Mesenchymal stem cell (in vitro differentiated cells and primary cell): ENCODE results near the gene LMF1.

Source experiments
- DNase-seq: peaks from one replicate; pipeline ENCODE4 v3.0.0-alpha.2; 2013
- H2AFZ ChIP-seq: one replicate; pipeline ENCODE4 v1.6.1; 2013; ENCODE audit warnings: low read depth, mild to moderate bottlenecking, control low read depth, inconsistent platforms, low read length, moderate library complexity
- H2AK5ac ChIP-seq: 2 replicates; pipeline ENCODE4 v1.6.1; 2013; ENCODE audit warnings: low read length, moderate library complexity, mild to moderate bottlenecking, inconsistent platforms; ENCODE audit not compliant: severe bottlenecking
- H2BK120ac ChIP-seq: one replicate; pipeline ENCODE4 v1.6.1; 2013; ENCODE audit warnings: low read depth, mild to moderate bottlenecking, inconsistent platforms, low read length, moderate library complexity
- H2BK12ac ChIP-seq, 2 experiments: one replicate each; pipeline ENCODE4 v1.6.1; 2013; ENCODE audit warnings: inconsistent platforms in 2 of 2, low read length in 2 of 2, mild to moderate bottlenecking in 2 of 2, moderate library complexity in 2 of 2, control low read depth in 1 of 2
- H2BK15ac ChIP-seq: one replicate; pipeline ENCODE4 v1.6.1; 2013; ENCODE audit warnings: mild to moderate bottlenecking, low read depth, inconsistent platforms; ENCODE audit not compliant: poor library complexity, severe bottlenecking
- H2BK5ac ChIP-seq: 2 replicates; pipeline ENCODE4 v1.6.1; 2013; ENCODE audit warnings: low read depth, mild to moderate bottlenecking, low read length, control low read depth, inconsistent platforms; ENCODE audit not compliant: poor library complexity, severe bottlenecking
- H3K14ac ChIP-seq, 2 experiments: one replicate each; pipeline ENCODE4 v1.6.1; 2013; ENCODE audit warnings: inconsistent platforms in 2 of 2, low read length in 2 of 2, control low read depth in 1 of 2, mild to moderate bottlenecking in 1 of 2, moderate library complexity in 1 of 2
- H3K18ac ChIP-seq, 2 experiments: one replicate each; pipeline ENCODE4 v1.6.1; 2013; ENCODE audit warnings: inconsistent platforms in 2 of 2, low read length in 2 of 2, control low read depth in 1 of 2, low read depth in 1 of 2, mild to moderate bottlenecking in 1 of 2
- H3K23ac ChIP-seq, 2 experiments: one replicate each; pipeline ENCODE4 v1.6.1; 2013; ENCODE audit warnings: inconsistent platforms in 2 of 2, low read length in 2 of 2, mild to moderate bottlenecking in 2 of 2, moderate library complexity in 2 of 2, control low read depth in 1 of 2
- H3K27ac ChIP-seq: 2 replicates; pipeline ENCODE4 v1.5.1; 2013; ENCODE audit warnings: mild to moderate bottlenecking, moderate library complexity, low read length, control low read depth, inconsistent platforms; ENCODE audit not compliant: poor library complexity, severe bottlenecking
- H3K27me3 ChIP-seq, 2 experiments: 2 replicates each; pipeline versions ENCODE4 v1.6.1 to v1.7.0; 2013; ENCODE audit warnings: low read length in 2 of 2, mild to moderate bottlenecking in 2 of 2, moderate library complexity in 2 of 2, control low read depth in 1 of 2, inconsistent platforms in 1 of 2; ENCODE audit not compliant: control insufficient read depth in 1 of 2, insufficient read depth in 1 of 2
- H3K36me3 ChIP-seq, 2 experiments: 2 replicates each; pipeline versions ENCODE4 v1.6.1 to v1.7.0; 2013; ENCODE audit warnings: low read length in 2 of 2, control low read depth in 1 of 2, inconsistent platforms in 1 of 2, low read depth in 1 of 2, mild to moderate bottlenecking in 1 of 2; ENCODE audit not compliant: insufficient read depth in 2 of 2, control insufficient read depth in 1 of 2
- H3K4ac ChIP-seq, 2 experiments: one replicate each; pipeline ENCODE4 v1.6.1; 2013; ENCODE audit warnings: inconsistent platforms in 2 of 2, low read length in 2 of 2, mild to moderate bottlenecking in 2 of 2, moderate library complexity in 2 of 2, control low read depth in 1 of 2, low read depth in 1 of 2
- H3K4me1 ChIP-seq: 2 replicates; pipeline ENCODE4 v1.6.1; 2013; ENCODE audit warnings: low read depth, low read length, control low read depth; ENCODE audit not compliant: control insufficient read depth, insufficient read depth
- H3K4me2 ChIP-seq: 2 replicates; pipeline ENCODE4 v1.6.1; 2013; ENCODE audit warnings: low read length, mild to moderate bottlenecking, inconsistent platforms; ENCODE audit not compliant: poor library complexity, severe bottlenecking
- H3K4me3 ChIP-seq, 2 experiments: 2 replicates each; pipeline versions ENCODE4 v1.5.1 to v1.7.0; 2013; ENCODE audit warnings: low read length in 2 of 2, mild to moderate bottlenecking in 2 of 2, control low read depth in 1 of 2, low read depth in 1 of 2; ENCODE audit not compliant: insufficient read depth in 1 of 2
- H3K79me1 ChIP-seq: replicated peaks from 2 replicates; pipeline ENCODE4 v1.6.1; 2013; ENCODE audit warnings: mild to moderate bottlenecking, control low read depth, low read length, inconsistent platforms; ENCODE audit not compliant: poor library complexity, severe bottlenecking
- H3K9ac ChIP-seq: 2 replicates; pipeline ENCODE4 v1.7.0; 2013; ENCODE audit warnings: mild to moderate bottlenecking, low read length, moderate library complexity
- H3K9me3 ChIP-seq: 2 replicates; pipeline ENCODE4 v1.7.0; 2013; ENCODE audit warnings: mild to moderate bottlenecking, low read length; ENCODE audit not compliant: control insufficient read depth
- H4K8ac ChIP-seq: one replicate; pipeline ENCODE4 v1.6.1; 2013; ENCODE audit warnings: inconsistent platforms, mild to moderate bottlenecking, low read length, moderate library complexity
- H4K91ac ChIP-seq: one replicate; pipeline ENCODE4 v1.6.1; 2013; ENCODE audit warnings: mild to moderate bottlenecking, low read length, inconsistent platforms
- WGBS: methylation state at CpG from one replicate; pipeline ENCODE4 v1.1.7; 2013; ENCODE audit warnings: mixed read lengths; 5-methylcytosine and 5-hydroxymethylcytosine counted together

Gene LMF1

GRCh38 chr16:818592-818991, 152.2 kb downstream of the LMF1 start:
- H3K27ac ChIP-seq: no peak overlapping the region
- no peak overlapping the region for H3K9ac ChIP-seq
- no peaks in the 10 kb centered on the region for H3K36me3 ChIP-seq
- no peak overlapping the region for H2AFZ ChIP-seq
- H3K23ac ChIP-seq: no peak overlapping the region
- H4K91ac ChIP-seq: no peak overlapping the region
- H4K8ac ChIP-seq: no peak overlapping the region
- WGBS: 78% methylated on average over 1 of the region's 2 CpGs
- H3K4me1 ChIP-seq: peaks cover 17% of the 10 kb centered on the region
- H3K79me1 ChIP-seq: no peaks in the 10 kb centered on the region
- H2AK5ac ChIP-seq: no peak overlapping the region
- H3K4me3 ChIP-seq: no peak overlapping the region
- H2BK120ac ChIP-seq: no peak overlapping the region
- no peak overlapping the region for H3K4ac ChIP-seq
- peaks cover 0 to 65% of the 10 kb centered on the region in 2 experiments for H3K27me3 ChIP-seq
- no peak overlapping the region for H2BK5ac ChIP-seq
- no peak overlapping the region for H3K18ac ChIP-seq
- peaks cover 5% of the 10 kb centered on the region for H3K9me3 ChIP-seq
- H2BK15ac ChIP-seq: no peak overlapping the region
- DNase-seq: no peak
- no peak overlapping the region for H3K14ac ChIP-seq
- no peak overlapping the region for H3K4me2 ChIP-seq
- no peak overlapping the region for H2BK12ac ChIP-seq

GRCh38 chr16:818132-818531, 152.7 kb downstream of the LMF1 start:
- no peak overlapping the region for H3K18ac ChIP-seq
- H3K79me1 ChIP-seq: no peaks in the 10 kb centered on the region
- WGBS: 82% methylated on average over 8 of the region's 8 CpGs
- no peak overlapping the region for H3K9ac ChIP-seq
- H2AFZ ChIP-seq: no peak overlapping the region
- no peak overlapping the region for H2BK15ac ChIP-seq
- no peak for DNase-seq
- H4K91ac ChIP-seq: no peak overlapping the region
- no peak overlapping the region for H2BK120ac ChIP-seq
- no peak overlapping the region for H2AK5ac ChIP-seq
- H3K9me3 ChIP-seq: peaks cover 5% of the 10 kb centered on the region
- no peak overlapping the region for H3K4me2 ChIP-seq
- no peak overlapping the region for H3K4me3 ChIP-seq
- H3K23ac ChIP-seq: no peak overlapping the region
- peaks cover 0 to 3% of the 10 kb centered on the region in 2 experiments for H3K36me3 ChIP-seq
- H3K27ac ChIP-seq: no peak overlapping the region
- H3K4ac ChIP-seq: no peak overlapping the region
- no peak overlapping the region for H2BK5ac ChIP-seq
- H3K4me1 ChIP-seq: peaks cover 22% of the 10 kb centered on the region
- no peak overlapping the region for H4K8ac ChIP-seq
- peaks cover 3 to 65% of the 10 kb centered on the region in 2 experiments for H3K27me3 ChIP-seq
- H2BK12ac ChIP-seq: no peak overlapping the region
- H3K14ac ChIP-seq: no peak overlapping the region

- Histone ChIP-seq H2BK12ac (no peak overlapping the region), H3K79me1 (no peaks in the 10 kb centered on the region), H3K14ac (no peak overlapping the region), H3K4ac (no peak overlapping the region), H2BK120ac (no peak overlapping the region), H3K36me3 (peaks cover 0 to 4% of the 10 kb centered on the region in 2 experiments), H4K91ac (no peak overlapping the region), H3K4me3 (no peak overlapping the region), H2BK15ac (no peak overlapping the region), H3K4me2 (no peak overlapping the region), H3K9me3 (peaks cover 7% of the 10 kb centered on the region), H2BK5ac (no peak overlapping the region), H3K18ac (no peak overlapping the region), H2AK5ac (no peak overlapping the region), H2AFZ (no peak overlapping the region), H3K27ac (no peak overlapping the region), H3K27me3 (peaks cover 7 to 62% of the 10 kb centered on the region in 2 experiments), H3K9ac (no peak overlapping the region), H4K8ac (no peak overlapping the region), H3K4me1 (peaks cover 20% of the 10 kb centered on the region), H3K23ac (no peak overlapping the region)
- DNase-seq: no peak
- WGBS: 91% methylated on average over 71 of the region's 71 CpGs
These were observed 153.5 kb downstream of the LMF1 start for GRCh38 chr16:817001-817906.

GRCh38 chr16:815861-816260, 154.9 kb downstream of the LMF1 start:
- H3K9ac ChIP-seq: no peak overlapping the region
- H2AK5ac ChIP-seq: no peak overlapping the region
- H2BK5ac ChIP-seq: no peak overlapping the region
- peaks cover 0 to 4% of the 10 kb centered on the region in 2 experiments for H3K36me3 ChIP-seq
- no peak overlapping the region for H3K27ac ChIP-seq
- H3K79me1 ChIP-seq: no peaks in the 10 kb centered on the region
- H3K14ac ChIP-seq: no peak overlapping the region
- no peak overlapping the region for H3K4me2 ChIP-seq
- H3K18ac ChIP-seq: no peak overlapping the region
- no peak overlapping the region for H2AFZ ChIP-seq
- DNase-seq: no peak
- H2BK15ac ChIP-seq: no peak overlapping the region
- H4K8ac ChIP-seq: no peak overlapping the region
- H2BK12ac ChIP-seq: no peak overlapping the region
- no peak overlapping the region for H3K4ac ChIP-seq
- H3K4me1 ChIP-seq: peaks cover 15% of the 10 kb centered on the region
- H3K23ac ChIP-seq: no peak overlapping the region
- peaks cover 10 to 55% of the 10 kb centered on the region in 2 experiments for H3K27me3 ChIP-seq
- H3K4me3 ChIP-seq: no peak overlapping the region
- no peak overlapping the region for H4K91ac ChIP-seq
- 91% methylated on average over 15 of the region's 15 CpGs for WGBS
- no peak overlapping the region for H2BK120ac ChIP-seq
- peaks cover 11% of the 10 kb centered on the region for H3K9me3 ChIP-seq
